ENCODE measurements around the gene BBC3.
A peak's percentile ranks its signal among the peaks of the same experiment; 100 is the strongest.

Gene BBC3

GRCh38 chr19:47225746-47226425 lies 5.1 kb downstream of the BBC3 start:
- H3K36me3 ChIP-seq (ENCODE audit: low read length): no peaks in the 10 kb centered on the region
- H3K79me2 ChIP-seq (ENCODE audit: insufficient read depth, low read length): no peaks in the 10 kb centered on the region
- no peaks in the 10 kb centered on the region for H3K27me3 ChIP-seq (ENCODE audit: low read length)
- H3K4me3 ChIP-seq (ENCODE audit: insufficient read depth, low read length, poor library complexity, severe bottlenecking): peak overlapping the region; percentile 45
- H4K20me1 ChIP-seq (ENCODE audit: low read depth, low read length): no peaks in the 10 kb centered on the region
- H3K9me3 ChIP-seq (ENCODE audit: insufficient read depth, low read length): no peaks in the 10 kb centered on the region
- H3F3A ChIP-seq (ENCODE audit: insufficient read depth): peaks cover 11% of the 10 kb centered on the region; the same call in 1 of the 2 replicates
- peak overlapping the region; percentile 53 for H3K9ac ChIP-seq (ENCODE audit: low read length)
- no peaks in the 10 kb centered on the region for H3K9me2 ChIP-seq (replicated peaks; ENCODE audit: insufficient read depth, low read length)
- peak overlapping the region; percentile 68 for H3K4me2 ChIP-seq (ENCODE audit: low read depth, low read length, poor library complexity, severe bottlenecking)
- H2AFZ ChIP-seq (ENCODE audit: low read depth, low read length, severe bottlenecking): peak overlapping the region; percentile 23
- peak overlapping the region; percentile 45 for H3K27ac ChIP-seq (ENCODE audit: low read depth, low read length)
- TF ChIP-seq CTCF (IDR thresholded peaks at IDR 0.05; ENCODE audit: insufficient read depth, low read length, poor library complexity, severe bottlenecking): no peak
- TF ChIP-seq EZH2phosphoT487 (conservative IDR thresholded peaks at IDR 0.05; ENCODE audit: low read length): no peak

- Histone ChIP-seq H4K20me1 (ENCODE audit: low read depth, low read length) (no peaks in the 10 kb centered on the region), H3F3A (ENCODE audit: insufficient read depth) (peaks cover 6% of the 10 kb centered on the region; the same call in 1 of the 2 replicates), H2AFZ (ENCODE audit: low read depth, low read length, severe bottlenecking) (no peak overlapping the region), H3K4me2 (ENCODE audit: low read depth, low read length, poor library complexity, severe bottlenecking) (no peak overlapping the region), H3K4me3 (ENCODE audit: insufficient read depth, low read length, poor library complexity, severe bottlenecking) (no peak overlapping the region), H3K27me3 (ENCODE audit: low read length) (no peaks in the 10 kb centered on the region), H3K36me3 (ENCODE audit: low read length) (no peaks in the 10 kb centered on the region), H3K9ac (ENCODE audit: low read length) (no peak overlapping the region), H3K27ac (ENCODE audit: low read depth, low read length) (no peak overlapping the region), H3K79me2 (ENCODE audit: insufficient read depth, low read length) (no peaks in the 10 kb centered on the region), H3K9me3 (ENCODE audit: insufficient read depth, low read length) (no peaks in the 10 kb centered on the region), H3K9me2 (replicated peaks; ENCODE audit: insufficient read depth, low read length) (no peaks in the 10 kb centered on the region)
- no peak for TF ChIP-seq CTCF (IDR thresholded peaks at IDR 0.05; ENCODE audit: insufficient read depth, low read length, poor library complexity, severe bottlenecking)
- TF ChIP-seq EZH2phosphoT487 (conservative IDR thresholded peaks at IDR 0.05; ENCODE audit: low read length): no peak
These were observed 9.1 kb downstream of the BBC3 start for GRCh38 chr19:47221890-47222289.

- Histone ChIP-seq H3K79me2 (ENCODE audit: insufficient read depth, low read length) (no peaks in the 10 kb centered on the region), H3K9ac (ENCODE audit: low read length) (no peak overlapping the region), H2AFZ (ENCODE audit: low read depth, low read length, severe bottlenecking) (no peak overlapping the region), H3K9me2 (replicated peaks; ENCODE audit: insufficient read depth, low read length) (no peaks in the 10 kb centered on the region), H3K27ac (ENCODE audit: low read depth, low read length) (no peak overlapping the region), H3F3A (ENCODE audit: insufficient read depth) (peaks cover 6% of the 10 kb centered on the region; the same call in 1 of the 2 replicates), H3K4me2 (ENCODE audit: low read depth, low read length, poor library complexity, severe bottlenecking) (no peak overlapping the region), H3K27me3 (ENCODE audit: low read length) (no peaks in the 10 kb centered on the region), H3K9me3 (ENCODE audit: insufficient read depth, low read length) (no peaks in the 10 kb centered on the region), H3K4me3 (ENCODE audit: insufficient read depth, low read length, poor library complexity, severe bottlenecking) (no peak overlapping the region), H4K20me1 (ENCODE audit: low read depth, low read length) (no peaks in the 10 kb centered on the region), H3K36me3 (ENCODE audit: low read length) (no peaks in the 10 kb centered on the region)
- TF ChIP-seq EZH2phosphoT487 (conservative IDR thresholded peaks at IDR 0.05; ENCODE audit: low read length) (no peak), CTCF (IDR thresholded peaks at IDR 0.05; ENCODE audit: insufficient read depth, low read length, poor library complexity, severe bottlenecking) (no peak)
These were observed 9.7 kb downstream of the BBC3 start for GRCh38 chr19:47221080-47221841.

Data from SU-DHL-6 (cell line).